GM10248 (cell line): ENCODE data around the gene GCSAM.

Source experiments
- CTCF ChIA-PET: fragments of 300-600 bp; sonication (Branson Sonifier 250); formaldehyde crosslinking; extraction: SDS; loops from one replicate; lab custom pipeline; 2021; ENCODE audit warnings: antibody characterized with exemption; lab: Yijun Ruan, JAX
- POLR2A ChIA-PET: fragments of 350-650 bp; sonication (Branson Sonifier 250); formaldehyde crosslinking; extraction: SDS; loops from one replicate; lab custom pipeline; 2020; ENCODE audit warnings: antibody characterized with exemption; lab: Yijun Ruan, JAX
- DNase-seq: peaks from one replicate; pipeline ENCODE4 v3.0.0; 2012; ENCODE audit errors: extremely low spot score
- TF ChIP-seq, protein P1 (sequence below): IDR thresholded peaks from 2 replicates; pipeline ENCODE4 v1.5.1; 2012; ENCODE audit warnings: mild to moderate bottlenecking, low read depth; ENCODE audit errors: extremely low read depth, missing control alignments, control extremely low read depth

GCSAM gene

GRCh38 chr3:112137781-112138180, 4.7 kb upstream of the GCSAM start:
- ChIA-PET POLR2A (no interaction called here), CTCF (interaction anchor here (0.7 to 5.2 kb wide), 46 partner anchors 8 to 613 kb away, joined by 3 to 61 read pairs (median 5); partner anchors contain the start of genes CD200 and SLC9C1)
- TF ChIP-seq, protein P1, sequence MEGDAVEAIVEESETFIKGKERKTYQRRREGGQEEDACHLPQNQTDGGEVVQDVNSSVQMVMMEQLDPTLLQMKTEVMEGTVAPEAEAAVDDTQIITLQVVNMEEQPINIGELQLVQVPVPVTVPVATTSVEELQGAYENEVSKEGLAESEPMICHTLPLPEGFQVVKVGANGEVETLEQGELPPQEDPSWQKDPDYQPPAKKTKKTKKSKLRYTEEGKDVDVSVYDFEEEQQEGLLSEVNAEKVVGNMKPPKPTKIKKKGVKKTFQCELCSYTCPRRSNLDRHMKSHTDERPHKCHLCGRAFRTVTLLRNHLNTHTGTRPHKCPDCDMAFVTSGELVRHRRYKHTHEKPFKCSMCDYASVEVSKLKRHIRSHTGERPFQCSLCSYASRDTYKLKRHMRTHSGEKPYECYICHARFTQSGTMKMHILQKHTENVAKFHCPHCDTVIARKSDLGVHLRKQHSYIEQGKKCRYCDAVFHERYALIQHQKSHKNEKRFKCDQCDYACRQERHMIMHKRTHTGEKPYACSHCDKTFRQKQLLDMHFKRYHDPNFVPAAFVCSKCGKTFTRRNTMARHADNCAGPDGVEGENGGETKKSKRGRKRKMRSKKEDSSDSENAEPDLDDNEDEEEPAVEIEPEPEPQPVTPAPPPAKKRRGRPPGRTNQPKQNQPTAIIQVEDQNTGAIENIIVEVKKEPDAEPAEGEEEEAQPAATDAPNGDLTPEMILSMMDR, result no peak
- DNase-seq, result no peak

DNA sequence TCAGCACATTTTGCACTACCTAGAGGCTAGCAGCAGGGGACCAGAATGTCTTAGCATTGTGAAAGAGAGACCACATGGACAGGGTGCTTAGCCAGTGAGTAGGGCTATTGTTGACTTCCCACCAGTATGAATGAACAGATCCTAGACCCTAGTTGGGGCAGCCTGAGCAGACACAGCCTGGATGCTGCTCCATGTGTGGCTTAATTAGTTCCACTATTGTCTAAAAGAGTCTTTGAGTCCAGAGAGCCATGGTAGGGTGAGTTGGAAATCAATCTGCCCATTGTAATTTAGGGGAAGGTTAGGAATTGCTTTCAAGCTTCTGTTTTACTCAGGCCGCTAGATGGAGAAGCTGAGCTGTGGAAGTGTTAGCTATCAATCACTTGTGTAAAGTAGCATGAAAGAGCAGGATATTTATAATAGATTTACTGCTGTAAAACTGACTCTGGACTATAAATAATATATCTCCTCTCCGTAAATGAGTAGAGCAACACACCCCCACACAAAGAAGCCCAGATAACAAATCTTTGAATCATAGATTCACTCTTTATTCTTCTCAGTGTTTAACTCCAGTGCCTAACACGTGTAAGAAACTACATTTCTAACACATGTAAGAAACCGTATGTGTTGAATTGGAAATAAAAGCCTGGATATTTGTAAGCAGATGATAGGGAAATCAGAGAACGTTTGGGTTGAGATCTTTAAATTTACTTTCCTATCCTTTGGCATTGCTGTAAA, 4.1 kb upstream of the GCSAM start:
- no peak for DNase-seq
- ChIA-PET POLR2A (no interaction called here), CTCF (interaction anchor here (0.7 to 5.2 kb wide), 46 partner anchors 9 to 474 kb away, joined by 3 to 61 read pairs (median 5); partner anchors contain the start of genes CD200 and SLC9C1)
- TF ChIP-seq, protein P1, result peak; percentile 72

GRCh38 chr3:112136046-112136445, 3.0 kb upstream of the GCSAM start:
- no peak for DNase-seq
- POLR2A ChIA-PET, result no interaction called here
- CTCF ChIA-PET, result interaction anchor here (0.8 to 5.2 kb wide), 23 partner anchors 10 to 672 kb away, joined by 3 to 61 read pairs (median 7); partner anchors contain the start of genes CD200 and SLC9C1
- TF ChIP-seq, protein P1, result no peak

- no peak for DNase-seq
- TF ChIP-seq, protein P1, result no peak
- ChIA-PET POLR2A (no interaction called here), CTCF (interaction anchor here (1.1 to 10.8 kb wide), 3 partner anchors 19 to 199 kb away, joined by 4 to 94 read pairs (median 20); partner anchors contain the start of gene CD200)
Measured at GRCh38 chr3:112134335-112135124, 1.5 kb upstream of the GCSAM start.

DNA sequence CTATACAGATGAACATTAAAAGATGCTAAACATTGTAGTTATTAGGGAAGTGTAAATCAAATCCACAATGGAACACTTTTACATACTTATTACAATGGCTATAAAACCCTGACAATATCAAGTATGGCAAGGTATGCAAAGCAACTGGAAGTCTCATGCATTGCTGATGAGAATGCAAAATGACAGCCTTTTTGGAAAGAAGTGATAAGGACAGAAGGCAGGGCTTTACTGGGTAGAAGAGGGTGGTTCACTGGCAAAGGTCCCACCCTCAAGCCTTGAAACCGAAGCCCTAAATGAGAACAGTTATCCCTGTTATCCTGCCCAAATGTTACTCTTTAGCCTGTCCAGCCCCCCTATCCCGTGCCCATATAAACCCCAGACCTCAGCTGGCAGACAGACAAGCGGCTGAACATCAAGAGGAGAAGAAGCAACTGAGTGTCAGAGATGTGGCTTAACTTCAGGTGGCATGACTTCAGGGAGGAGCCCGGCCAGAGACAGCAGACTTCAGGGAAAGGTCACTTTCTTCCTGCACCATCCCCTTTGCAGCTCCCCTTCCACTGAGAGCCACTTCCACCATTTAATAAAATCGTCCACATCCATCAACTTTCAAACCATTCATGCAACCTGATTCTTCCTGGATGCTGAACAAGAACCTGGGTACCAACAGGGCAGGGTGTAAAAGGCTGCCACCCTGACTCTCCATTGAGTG, 732 bp upstream of the GCSAM start:
- no peak for DNase-seq
- ChIA-PET POLR2A (interaction anchor here (0.8 to 1.6 kb wide), 3 partner anchors 18 to 428 kb away, joined by 3 to 13 read pairs (median 4); partner anchors contain the start of genes ATG3 and SLC35A5), CTCF (interaction anchor here (1.1 to 10.8 kb wide), 7 partner anchors 10 to 160 kb away, joined by 3 to 94 read pairs (median 6); partner anchors contain the start of gene SLC9C1)
- TF ChIP-seq, protein P1, result no peak

DNA sequence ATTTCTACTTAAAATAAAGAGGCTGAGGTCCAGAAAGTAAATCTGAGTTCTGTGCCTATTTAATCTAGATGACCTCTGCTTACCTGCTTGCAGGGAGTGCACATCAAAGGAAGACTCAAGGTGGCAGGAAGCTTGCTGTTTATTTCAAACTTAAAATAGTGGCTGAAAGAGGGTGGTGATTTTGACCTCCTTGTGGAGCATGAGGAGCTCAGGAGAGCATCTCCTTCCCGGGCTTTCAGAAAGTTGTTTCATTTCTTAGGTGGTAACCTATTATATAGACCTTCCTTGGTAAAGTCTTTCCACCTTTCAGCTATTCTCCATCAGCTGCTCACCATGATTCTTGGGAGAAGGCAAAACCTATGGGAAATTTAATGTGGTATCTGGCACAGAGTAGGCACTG, 494 bp downstream of the GCSAM start:
- no peak for DNase-seq
- CTCF ChIA-PET, result interaction anchor here (0.7 to 10.8 kb wide), 7 partner anchors 9 to 372 kb away, joined by 3 to 94 read pairs (median 6); partner anchors contain the start of gene SLC9C1
- POLR2A ChIA-PET, result interaction anchor here (0.6 to 1.6 kb wide), 5 partner anchors 15 to 273 kb away, joined by 3 to 13 read pairs (median 3); no protein-coding TSS in a partner anchor
- TF ChIP-seq, protein P1, result no peak
